ENCODE data around the gene SAMD4B. TPM values are rescaled to one million over a fixed set of nuclear protein-coding genes. Genes with fewer than 3 reads are reported as not detected.
A peak's percentile ranks its signal among the peaks of the same experiment; 100 is the strongest.

The SAMD4B gene
- total and polyA plus RNA-seq, 9 of the 15 experiments (the other 6 are each of a cell fraction or from before 2014, with no cell fraction given), result 3.4 to 90.5 (median 38.0) TPM

- TF ChIP-seq BRF1 (IDR thresholded peaks at IDR 0.05; ENCODE audit: borderline replicate concordance, extremely low read depth, insufficient read length) (no peak), GTF2E2 (tag; IDR thresholded peaks at IDR 0.05) (no peak), TAF1 (IDR thresholded peaks at IDR 0.05; ENCODE audit: control insufficient read depth, extremely low read depth, insufficient read depth, low read length, severe bottlenecking) (peak; percentile 79), SAP30 (IDR thresholded peaks at IDR 0.05; ENCODE audit: borderline replicate concordance, insufficient read depth, low read depth, low read length, poor library complexity, severe bottlenecking) (peak; percentile 73), GTF2A2 (tag; IDR thresholded peaks at IDR 0.05) (peak; percentile 92), SMARCA4 (IDR thresholded peaks at IDR 0.05) (0 out of 2 replicates have a peak, but pooled peaks have one; percentile 38), RCOR1 (IDR thresholded peaks at IDR 0.05; ENCODE audit: borderline replicate concordance in 1 of 2, low read depth in 2 of 2, low read length in 2 of 2) (no peak), ZNF133 (CRISPR knock-in tag; IDR thresholded peaks at IDR 0.05) (no peak), U2AF1 (optimal IDR thresholded peaks at IDR 0.05; ENCODE audit: low read depth, low read length) (no peak)
- TF ChIP-seq, protein P1, sequence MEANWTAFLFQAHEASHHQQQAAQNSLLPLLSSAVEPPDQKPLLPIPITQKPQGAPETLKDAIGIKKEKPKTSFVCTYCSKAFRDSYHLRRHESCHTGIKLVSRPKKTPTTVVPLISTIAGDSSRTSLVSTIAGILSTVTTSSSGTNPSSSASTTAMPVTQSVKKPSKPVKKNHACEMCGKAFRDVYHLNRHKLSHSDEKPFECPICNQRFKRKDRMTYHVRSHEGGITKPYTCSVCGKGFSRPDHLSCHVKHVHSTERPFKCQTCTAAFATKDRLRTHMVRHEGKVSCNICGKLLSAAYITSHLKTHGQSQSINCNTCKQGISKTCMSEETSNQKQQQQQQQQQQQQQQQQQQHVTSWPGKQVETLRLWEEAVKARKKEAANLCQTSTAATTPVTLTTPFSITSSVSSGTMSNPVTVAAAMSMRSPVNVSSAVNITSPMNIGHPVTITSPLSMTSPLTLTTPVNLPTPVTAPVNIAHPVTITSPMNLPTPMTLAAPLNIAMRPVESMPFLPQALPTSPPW (CRISPR knock-in tag; IDR thresholded peaks at IDR 0.05), result peak; percentile 87
- TF ChIP-seq, protein P2, sequence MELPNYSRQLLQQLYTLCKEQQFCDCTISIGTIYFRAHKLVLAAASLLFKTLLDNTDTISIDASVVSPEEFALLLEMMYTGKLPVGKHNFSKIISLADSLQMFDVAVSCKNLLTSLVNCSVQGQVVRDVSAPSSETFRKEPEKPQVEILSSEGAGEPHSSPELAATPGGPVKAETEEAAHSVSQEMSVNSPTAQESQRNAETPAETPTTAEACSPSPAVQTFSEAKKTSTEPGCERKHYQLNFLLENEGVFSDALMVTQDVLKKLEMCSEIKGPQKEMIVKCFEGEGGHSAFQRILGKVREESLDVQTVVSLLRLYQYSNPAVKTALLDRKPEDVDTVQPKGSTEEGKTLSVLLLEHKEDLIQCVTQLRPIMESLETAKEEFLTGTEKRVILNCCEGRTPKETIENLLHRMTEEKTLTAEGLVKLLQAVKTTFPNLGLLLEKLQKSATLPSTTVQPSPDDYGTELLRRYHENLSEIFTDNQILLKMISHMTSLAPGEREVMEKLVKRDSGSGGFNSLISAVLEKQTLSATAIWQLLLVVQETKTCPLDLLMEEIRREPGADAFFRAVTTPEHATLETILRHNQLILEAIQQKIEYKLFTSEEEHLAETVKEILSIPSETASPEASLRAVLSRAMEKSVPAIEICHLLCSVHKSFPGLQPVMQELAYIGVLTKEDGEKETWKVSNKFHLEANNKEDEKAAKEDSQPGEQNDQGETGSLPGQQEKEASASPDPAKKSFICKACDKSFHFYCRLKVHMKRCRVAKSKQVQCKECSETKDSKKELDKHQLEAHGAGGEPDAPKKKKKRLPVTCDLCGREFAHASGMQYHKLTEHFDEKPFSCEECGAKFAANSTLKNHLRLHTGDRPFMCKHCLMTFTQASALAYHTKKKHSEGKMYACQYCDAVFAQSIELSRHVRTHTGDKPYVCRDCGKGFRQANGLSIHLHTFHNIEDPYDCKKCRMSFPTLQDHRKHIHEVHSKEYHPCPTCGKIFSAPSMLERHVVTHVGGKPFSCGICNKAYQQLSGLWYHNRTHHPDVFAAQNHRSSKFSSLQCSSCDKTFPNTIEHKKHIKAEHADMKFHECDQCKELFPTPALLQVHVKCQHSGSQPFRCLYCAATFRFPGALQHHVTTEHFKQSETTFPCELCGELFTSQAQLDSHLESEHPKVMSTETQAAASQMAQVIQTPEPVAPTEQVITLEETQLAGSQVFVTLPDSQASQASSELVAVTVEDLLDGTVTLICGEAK (IDR thresholded peaks at IDR 0.05), result peak; percentile 8; the same call in 1 of the 2 replicates
- TF ChIP-seq, protein P2 (CRISPR knock-in tag; IDR thresholded peaks at IDR 0.05), result no peak
These were observed 64.6 kb downstream of the SAMD4B start, which contains the start of gene ZFP36 (continued) for GRCh38 chr19:39406656-39407409.

Data from K562 (cell line).